HG02678 (cell line): ENCODE data around the gene HK3.
"Not testable (repeated sequence)": the region's sequence is repeated elsewhere in the genome, so short reads cannot be mapped to it uniquely, and the experiment has no call there.

Source experiments
- ATAC-seq: cut with Tn5 transposase; IDR thresholded peaks from one replicate; pipeline ENCODE4 v1.9.1; 2021; ENCODE audit warnings: mild to moderate bottlenecking, moderate library complexity; ENCODE audit not compliant: unreplicated experiment

Gene HK3

GRCh38 chr5:176883700-176884570, 15.2 kb downstream of the HK3 start:
- no peak for ATAC-seq

- no peak for ATAC-seq
Observed at GRCh38 chr5:176882567-176882903, 16.6 kb downstream of the HK3 start.

- no peak for ATAC-seq
Observed at GRCh38 chr5:176881816-176882566, 17.2 kb downstream of the HK3 start.

GRCh38 chr5:176881021-176881749, 18.0 kb downstream of the HK3 start:
- ATAC-seq = no peak

- ATAC-seq = no peak
Observed at GRCh38 chr5:176880366-176881020, 18.7 kb downstream of the HK3 start.

GRCh38 chr5:176879663-176880361, 19.3 kb downstream of the HK3 start:
- no peak for ATAC-seq

- ATAC-seq = no peak
Observed at GRCh38 chr5:176878906-176879662, 20.1 kb downstream of the HK3 start.

- no peak for ATAC-seq
Observed at GRCh38 chr5:176878463-176878862, 20.7 kb downstream of the HK3 start.

- no peak for ATAC-seq
Observed at GRCh38 chr5:176877793-176878331, 21.3 kb downstream of the HK3 start.

- ATAC-seq = no peak
Observed at GRCh38 chr5:176876506-176877431, 22.4 kb downstream of the HK3 start.

GRCh38 chr5:176875783-176876505, 23.2 kb downstream of the HK3 start:
- ATAC-seq = no peak

- ATAC-seq = no peak
Observed at GRCh38 chr5:176875014-176875550, 24.1 kb downstream of the HK3 start.

GRCh38 chr5:176874198-176874780, 24.9 kb downstream of the HK3 start:
- no peak for ATAC-seq

- ATAC-seq = no peak
Observed at GRCh38 chr5:176873541-176874172, 25.5 kb downstream of the HK3 start.

- ATAC-seq = not testable (repeated sequence)
Observed at GRCh38 chr5:176873011-176873410, 26.1 kb downstream of the HK3 start.

GRCh38 chr5:176872586-176872985, 26.6 kb downstream of the HK3 start:
- not testable (repeated sequence) for ATAC-seq

- not testable (repeated sequence) for ATAC-seq
Observed at GRCh38 chr5:176870644-176871043, 28.5 kb downstream of the HK3 start.
